A549 (cell line): Measurements from ENCODE around the gene CDCP1. TPM values are rescaled to one million over a fixed set of nuclear protein-coding genes. Genes with fewer than 3 reads are reported as not detected.
"Not testable (repeated sequence)": the region's sequence is repeated elsewhere in the genome, so short reads cannot be mapped to it uniquely, and the experiment has no call there.

Source experiments
- ATAC-seq, 2 experiments: fragments of 200-7000 bp in 1 of 2; fragments of >200 bp in 1 of 2; cut with Nextera tagmentation in 1 of 2; cut with Tn5 transposase in 1 of 2; 3 replicates each; pipeline versions ENCODE4 v1.8.0 to v1.9.1; 2018 to 2020; ENCODE audit warnings: mild to moderate bottlenecking in 1 of 2, moderate library complexity in 1 of 2
- CTCF ChIA-PET: fragments of 300-600 bp; sonication (Branson Sonifier 250); formaldehyde crosslinking; extraction: SDS; loops from one replicate; lab custom pipeline; 2021; ENCODE audit warnings: antibody characterized with exemption, inconsistent platforms; lab: Yijun Ruan, JAX
- POLR2A ChIA-PET: fragments of 350-600 bp; formaldehyde crosslinking; extraction: SDS; loops from one replicate; lab custom pipeline; 2021; ENCODE audit warnings: antibody characterized with exemption, inconsistent platforms; lab: Yijun Ruan, JAX
- DNase-seq, 2 experiments: peaks; one replicate each; pipeline versions ENCODE4 v3.0.0 to v3.0.0-alpha.2; 2011 to 2016; ENCODE audit warnings: low read depth in 1 of 2, low spot score in 1 of 2
- FAIRE-seq: peaks from 2 replicates; lab custom pipeline; 2011; peaks lifted over from hg19 to GRCh38; lab: Jason Lieb, UNC
- H3K27ac ChIP-seq, 2 experiments: fragments of >200 bp; sonication (Bioruptor Twin); formaldehyde crosslinking; 3 replicates each; pipeline ENCODE4 v1.5.1; 2016 to 2017
- H3K4me1 ChIP-seq: fragments of >200 bp; sonication (Bioruptor Twin); formaldehyde crosslinking; 3 replicates; pipeline ENCODE4 v1.6.1; 2016
- H3K4me2 ChIP-seq: fragments of >200 bp; sonication (Bioruptor Twin); formaldehyde crosslinking; 3 replicates; pipeline ENCODE4 v1.6.1; 2016
- H3K4me3 ChIP-seq: fragments of >200 bp; sonication (Bioruptor Twin); formaldehyde crosslinking; 3 replicates; pipeline ENCODE4 v1.5.1; 2016
- H3K9me3 ChIP-seq: fragments of >200 bp; sonication (Bioruptor Twin); formaldehyde crosslinking; 3 replicates; pipeline ENCODE4 v1.6.1; 2016
- BHLHE40 ChIP-seq: IDR thresholded peaks from 2 replicates; pipeline ENCODE4 v1.6.1; 2012; ENCODE audit warnings: low read depth, low read length, inconsistent platforms
- CBX2 ChIP-seq: fragments of 200-600 bp; sonication (generic); IDR thresholded peaks from 2 replicates; pipeline ENCODE4 v1.6.1; 2016; ENCODE audit warnings: low read depth, mild to moderate bottlenecking, borderline replicate concordance
- CBX8 ChIP-seq: fragments of 200-600 bp; sonication (generic); IDR thresholded peaks from 2 replicates; pipeline ENCODE4 v1.6.1; 2016
- CEBPB ChIP-seq, 2 experiments: fragments of >200 bp in 1 of 2; sonication (Bioruptor Twin) in 1 of 2; formaldehyde crosslinking in 1 of 2; IDR thresholded peaks; 2 replicates each; pipeline ENCODE4 v1.6.1; 2012 to 2016
- FOSL2 ChIP-seq, 2 experiments: fragments of 450-650 bp in 1 of 2; fragments of >200 bp in 1 of 2; sonication (Bioruptor Twin) in 1 of 2; formaldehyde crosslinking; IDR thresholded peaks; 2 replicates each; pipeline versions ENCODE4 v1.5.0 to v1.6.1; 2016 to 2020; ENCODE audit warnings: mild to moderate bottlenecking in 1 of 2, moderate library complexity in 1 of 2
- HDAC2 ChIP-seq: fragments of 200-600 bp; sonication (generic); IDR thresholded peaks from 2 replicates; pipeline ENCODE4 v1.6.1; 2016
- HEYL ChIP-seq: fragments of 250-450 bp; sonication (Bioruptor Pico); IDR thresholded peaks from 2 replicates; pipeline ENCODE4 v1.8.0; 2021; ENCODE audit warnings: mild to moderate bottlenecking, moderate library complexity
- JUN ChIP-seq, 2 experiments: fragments of >200 bp; sonication (Bioruptor Twin); formaldehyde crosslinking; IDR thresholded peaks; 2 replicates in 1 of 2; 3 replicates in 1 of 2; pipeline ENCODE4 v1.6.1; 2016 to 2017
- JUNB ChIP-seq: fragments of >200 bp; sonication (Bioruptor Twin); formaldehyde crosslinking; IDR thresholded peaks from 2 replicates; pipeline ENCODE4 v1.6.1; 2016
- POLR2AphosphoS2 ChIP-seq: conservative IDR thresholded peaks from 2 replicates; pipeline ENCODE4 v1.6.1; 2012; ENCODE audit warnings: low read length, improper control_type of control experiment, inconsistent platforms
- SREBF2 ChIP-seq: fragments of 450-650 bp; IDR thresholded peaks from 2 replicates; pipeline ENCODE4 v1.6.1; 2014; ENCODE audit warnings: mild to moderate bottlenecking, moderate library complexity
- ZC3H11A ChIP-seq: fragments of 450-650 bp; IDR thresholded peaks from 2 replicates; pipeline ENCODE4 v1.6.1; 2014; ENCODE audit warnings: antibody characterized with exemption, mild to moderate bottlenecking
- ZFP36 ChIP-seq: fragments of 450-650 bp; IDR thresholded peaks from 2 replicates; pipeline ENCODE4 v1.6.1; 2014; ENCODE audit warnings: borderline replicate concordance; ENCODE audit not compliant: partially characterized antibody
- ZNF302 ChIP-seq: fragments of 250-450 bp; sonication (Bioruptor Pico); IDR thresholded peaks from 2 replicates; pipeline ENCODE4 v1.9.0; 2021; ENCODE audit warnings: inconsistent platforms, mild to moderate bottlenecking, moderate library complexity
- WGBS: methylation state at CpG from one replicate; pipeline ENCODE4 v1.1.6; 2017; ENCODE audit errors: missing lambda C conversion rate; 5-methylcytosine and 5-hydroxymethylcytosine counted together
- polyA plus RNA-seq, 4 experiments: library from polyadenylated mRNA; depleted of rRNA in 3 of 4; stranded (reverse); fragments of >200 nt; fragmentation: RNase III in 1 of 4; extraction: RNeasy Plus Mini Kit Qiagen cat#74134 plus additional on column Dnase treatment in 1 of 4; gene quantifications; 2 replicates in 3 of 4; 3 replicates in 1 of 4; pipeline ENCODE4 v1.2.3, GENCODE V29; 2011 to 2017
- TF ChIP-seq, protein P1 (sequence below): fragments of 250-450 bp; sonication (Bioruptor Pico); IDR thresholded peaks from 2 replicates; pipeline ENCODE4 v1.5.0; 2021; ENCODE audit warnings: mild to moderate bottlenecking, moderate library complexity, borderline replicate concordance
- TF ChIP-seq, protein P2 (sequence below): fragments of >200 bp; sonication (Bioruptor Twin); formaldehyde crosslinking; IDR thresholded peaks from 3 replicates; pipeline ENCODE4 v1.5.1; 2016

CDCP1 gene
- polyA plus RNA-seq, 2 of the 4 experiments (the other 2 are of a cell fraction): 3.0 to 9.9 TPM

DNA sequence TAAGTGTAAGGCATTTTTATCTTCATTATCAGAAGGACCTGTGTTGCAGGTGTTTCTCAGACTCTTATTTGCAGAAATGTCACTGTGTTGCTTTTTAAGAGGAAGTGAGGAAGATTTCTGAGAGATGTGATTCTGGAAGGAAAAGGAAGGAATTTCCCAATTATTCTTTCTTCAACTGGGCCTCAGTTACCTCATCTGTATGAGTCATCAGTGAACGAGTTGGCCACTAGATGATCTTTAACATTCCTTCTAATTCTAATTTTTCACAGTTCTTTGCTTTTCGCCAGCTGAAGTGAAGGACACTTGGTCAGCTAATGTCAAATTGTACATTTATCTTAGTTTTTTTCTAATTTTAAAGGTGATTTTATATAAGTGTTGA lies 91.2 kb downstream of the CDCP1 start:
- TF ChIP-seq JUN (IDR thresholded peaks at IDR 0.05) (0 out of 5 replicates have a peak, but pooled peaks of 1 of the 2 experiments have one; percentile 7), HDAC2 (no peak), FOSL2 (IDR thresholded peaks at IDR 0.05) (peak; percentile 4; the same call in 1 of the 2 replicates), FOSL2 (CRISPR knock-in tag; IDR thresholded peaks at IDR 0.05) (peak; percentile 70), JUNB (0 out of 2 replicates have a peak, but pooled peaks have one; percentile 41)
- TF ChIP-seq, protein P1, sequence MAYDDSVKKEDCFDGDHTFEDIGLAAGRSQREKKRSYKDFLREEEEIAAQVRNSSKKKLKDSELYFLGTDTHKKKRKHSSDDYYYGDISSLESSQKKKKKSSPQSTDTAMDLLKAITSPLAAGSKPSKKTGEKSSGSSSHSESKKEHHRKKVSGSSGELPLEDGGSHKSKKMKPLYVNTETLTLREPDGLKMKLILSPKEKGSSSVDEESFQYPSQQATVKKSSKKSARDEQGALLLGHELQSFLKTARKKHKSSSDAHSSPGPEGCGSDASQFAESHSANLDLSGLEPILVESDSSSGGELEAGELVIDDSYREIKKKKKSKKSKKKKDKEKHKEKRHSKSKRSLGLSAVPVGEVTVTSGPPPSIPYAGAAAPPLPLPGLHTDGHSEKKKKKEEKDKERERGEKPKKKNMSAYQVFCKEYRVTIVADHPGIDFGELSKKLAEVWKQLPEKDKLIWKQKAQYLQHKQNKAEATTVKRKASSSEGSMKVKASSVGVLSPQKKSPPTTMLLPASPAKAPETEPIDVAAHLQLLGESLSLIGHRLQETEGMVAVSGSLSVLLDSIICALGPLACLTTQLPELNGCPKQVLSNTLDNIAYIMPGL (CRISPR knock-in tag): no peak
- Histone ChIP-seq H3K4me1 (peaks cover 20% of the 10 kb centered on the region), H3K9me3 (no peaks in the 10 kb centered on the region), H3K4me2 (peak overlapping the region; percentile 50), H3K27ac (peak overlapping the region; percentile 42 to 62; a peak in 5 of 6 replicates), H3K4me3 (no peak overlapping the region)
- ChIA-PET CTCF (interaction anchor here (0.8 to 3.8 kb wide), 7 partner anchors 9 to 439 kb away, joined by 3 to 19 read pairs (median 4); no protein-coding TSS in a partner anchor), POLR2A (interaction anchor here (0.6 kb wide), 1 partner anchor 293 kb away, joined by 3 read pairs; the partner anchor contains the start of genes KIAA1143 and KIF15)
- 44% methylated on average over 2 of the region's 2 CpGs for WGBS
- ATAC-seq (no peak), DNase-seq (no peak), FAIRE-seq (no peak)

DNA sequence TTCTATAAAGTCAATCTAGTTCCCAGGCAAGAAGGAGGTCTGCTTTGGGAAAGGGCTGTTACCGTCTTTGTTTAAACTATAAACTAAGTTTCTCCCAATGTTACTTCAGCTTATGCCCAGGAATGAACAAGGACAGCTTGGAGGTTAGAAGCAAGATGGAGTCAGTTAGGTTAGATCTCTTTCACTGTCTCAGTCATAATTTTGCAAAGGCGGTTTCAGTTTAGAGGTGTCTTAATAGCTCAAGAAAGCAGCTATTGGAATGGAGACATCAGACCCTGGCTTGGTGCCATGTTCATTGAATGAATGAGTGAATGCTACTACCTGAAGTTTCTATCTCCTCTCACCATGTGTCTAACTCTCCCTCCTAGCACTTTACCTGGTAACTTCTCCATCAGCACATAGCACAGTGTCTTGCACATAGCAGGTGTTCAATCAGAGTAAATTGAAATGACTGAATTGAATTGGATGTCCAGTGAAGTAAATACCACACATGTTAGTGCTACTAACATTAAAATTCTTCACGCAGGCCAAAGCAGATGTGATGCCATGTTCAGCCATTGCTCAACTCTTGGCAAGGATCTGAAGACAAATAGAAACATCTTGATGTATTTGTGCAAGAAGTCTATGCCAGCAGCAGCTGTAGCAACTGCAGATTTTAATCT lies 91.9 kb downstream of the CDCP1 start:
- 71% methylated on average over 3 of the region's 3 CpGs for WGBS
- H3K4me3 ChIP-seq: no peak overlapping the region
- no peaks in the 10 kb centered on the region for H3K9me3 ChIP-seq
- DNase-seq (peak in 1 of 2 experiments; percentile 13), FAIRE-seq (no peak), ATAC-seq (0 out of 6 replicates have a peak, but pooled peaks of 1 of the 2 experiments have one; percentile 34)
- peak overlapping the region; percentile 3 to 36; a peak in 3 of 6 replicates for H3K27ac ChIP-seq
- POLR2A ChIA-PET: no interaction called here
- no peak for TF ChIP-seq HEYL
- peak in 1 of 2 experiments; percentile 32; a peak in 2 of 4 replicates for TF ChIP-seq CEBPB (IDR thresholded peaks at IDR 0.05)
- peak overlapping the region; percentile 50 for H3K4me2 ChIP-seq
- CTCF ChIA-PET: interaction anchor here (2.5 to 3.8 kb wide), 2 partner anchors 13 to 156 kb away, joined by 11 to 19 read pairs; no protein-coding TSS in a partner anchor
- peaks cover 20% of the 10 kb centered on the region for H3K4me1 ChIP-seq

DNA sequence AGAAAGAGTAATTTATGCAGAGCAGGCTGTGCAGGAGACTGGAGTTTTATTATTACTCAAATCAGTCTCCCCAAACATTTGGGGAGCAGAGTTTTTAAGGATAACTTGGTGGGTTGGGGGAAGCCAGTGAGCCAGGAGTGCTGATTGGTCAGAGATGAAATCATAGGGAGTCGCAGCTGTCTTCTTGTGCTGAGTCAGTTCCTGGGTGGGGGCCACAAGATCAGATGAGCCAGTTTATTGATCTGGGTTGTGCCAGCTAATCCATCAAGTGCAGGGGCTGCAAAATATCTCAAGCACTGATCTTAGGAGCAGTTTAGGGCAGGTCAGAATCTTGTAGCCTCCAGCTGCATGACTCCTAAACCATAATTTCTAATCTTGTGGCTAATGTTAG lies 92.4 kb downstream of the CDCP1 start:
- H3K27ac ChIP-seq, ATAC-seq, H3K4me3 ChIP-seq, FAIRE-seq, H3K4me2 ChIP-seq, POLR2A ChIA-PET, H3K9me3 ChIP-seq, DNase-seq: not testable (repeated sequence)
- CTCF ChIA-PET: interaction anchor here (2.5 to 3.8 kb wide), 2 partner anchors 13 to 157 kb away, joined by 11 to 19 read pairs; no protein-coding TSS in a partner anchor
- peaks cover 20% of the 10 kb centered on the region for H3K4me1 ChIP-seq
- 56% methylated on average over 1 of the region's 1 CpG for WGBS

DNA sequence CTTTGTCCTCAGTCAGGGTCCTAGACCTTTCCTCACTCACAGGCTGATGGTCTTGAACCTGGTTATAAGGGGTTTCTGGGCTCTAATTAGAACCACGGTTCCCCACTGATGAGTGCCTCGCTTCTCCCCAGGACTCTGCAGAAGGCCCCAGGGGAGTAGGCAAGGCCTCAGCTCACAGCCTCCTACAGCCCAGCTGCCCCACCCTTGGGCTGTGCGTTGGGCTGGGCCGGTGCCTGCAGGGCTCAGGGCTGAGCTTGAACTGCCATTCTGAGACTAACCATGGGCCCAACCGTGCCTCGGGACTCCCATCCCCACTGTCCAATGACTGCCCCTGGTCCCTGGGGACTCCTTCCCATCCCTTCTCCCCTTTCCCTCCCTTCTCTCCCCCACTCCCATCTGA lies 94.5 kb downstream of the CDCP1 start:
- ATAC-seq (no peak), FAIRE-seq (no peak), DNase-seq (no peak)
- H3K4me2 ChIP-seq: no peak overlapping the region
- TF ChIP-seq BHLHE40: no peak
- H3K9me3 ChIP-seq: no peaks in the 10 kb centered on the region
- no peak overlapping the region for H3K4me3 ChIP-seq
- H3K4me1 ChIP-seq: peaks cover 20% of the 10 kb centered on the region
- POLR2A ChIA-PET: no interaction called here
- no peak overlapping the region for H3K27ac ChIP-seq
- CTCF ChIA-PET: interaction anchor here (0.6 to 16.3 kb wide), 5 partner anchors 8 to 159 kb away, joined by 3 to 339 read pairs (median 3); no protein-coding TSS in a partner anchor
- 100% methylated on average over 2 of the region's 6 CpGs for WGBS

DNA sequence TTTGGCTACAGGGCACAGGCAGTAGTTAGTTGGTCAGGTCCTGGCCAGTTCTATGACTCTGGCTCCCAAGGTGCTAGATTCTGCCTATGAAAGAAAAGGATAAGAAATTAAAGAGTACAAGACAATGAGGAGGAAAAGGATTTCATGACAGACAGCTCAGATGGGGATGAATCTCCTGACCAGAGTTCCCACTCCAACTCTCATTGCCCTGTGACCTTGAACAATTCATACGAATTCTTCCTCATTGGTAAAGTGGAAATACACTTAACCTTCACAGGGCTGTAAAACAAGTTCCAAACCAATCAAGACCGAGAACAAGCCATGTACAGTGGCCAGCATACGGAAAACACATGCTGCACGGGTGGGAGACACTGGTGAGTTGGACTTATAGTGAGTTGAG lies 96.4 kb downstream of the CDCP1 start:
- ChIA-PET CTCF (interaction anchor here (1.0 to 16.3 kb wide), 3 partner anchors 9 to 160 kb away, joined by 3 to 339 read pairs (median 13); no protein-coding TSS in a partner anchor), POLR2A (interaction anchor here (0.6 kb wide), 1 partner anchor 155 kb away, joined by 3 read pairs; no protein-coding TSS in a partner anchor)
- no peaks in the 10 kb centered on the region for H3K9me3 ChIP-seq
- DNase-seq: no peak
- H3K4me3 ChIP-seq: no peak overlapping the region
- no peak for ATAC-seq
- FAIRE-seq: no peak
- no peak overlapping the region for H3K27ac ChIP-seq
- TF ChIP-seq FOSL2 (IDR thresholded peaks at IDR 0.05): no peak
- TF ChIP-seq FOSL2 (CRISPR knock-in tag; IDR thresholded peaks at IDR 0.05): no peak
- TF ChIP-seq ZC3H11A: no peak
- TF ChIP-seq SREBF2: no peak
- TF ChIP-seq, protein P2, sequence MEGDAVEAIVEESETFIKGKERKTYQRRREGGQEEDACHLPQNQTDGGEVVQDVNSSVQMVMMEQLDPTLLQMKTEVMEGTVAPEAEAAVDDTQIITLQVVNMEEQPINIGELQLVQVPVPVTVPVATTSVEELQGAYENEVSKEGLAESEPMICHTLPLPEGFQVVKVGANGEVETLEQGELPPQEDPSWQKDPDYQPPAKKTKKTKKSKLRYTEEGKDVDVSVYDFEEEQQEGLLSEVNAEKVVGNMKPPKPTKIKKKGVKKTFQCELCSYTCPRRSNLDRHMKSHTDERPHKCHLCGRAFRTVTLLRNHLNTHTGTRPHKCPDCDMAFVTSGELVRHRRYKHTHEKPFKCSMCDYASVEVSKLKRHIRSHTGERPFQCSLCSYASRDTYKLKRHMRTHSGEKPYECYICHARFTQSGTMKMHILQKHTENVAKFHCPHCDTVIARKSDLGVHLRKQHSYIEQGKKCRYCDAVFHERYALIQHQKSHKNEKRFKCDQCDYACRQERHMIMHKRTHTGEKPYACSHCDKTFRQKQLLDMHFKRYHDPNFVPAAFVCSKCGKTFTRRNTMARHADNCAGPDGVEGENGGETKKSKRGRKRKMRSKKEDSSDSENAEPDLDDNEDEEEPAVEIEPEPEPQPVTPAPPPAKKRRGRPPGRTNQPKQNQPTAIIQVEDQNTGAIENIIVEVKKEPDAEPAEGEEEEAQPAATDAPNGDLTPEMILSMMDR: no peak
- no peak for TF ChIP-seq POLR2AphosphoS2
- no peak for TF ChIP-seq CBX2
- TF ChIP-seq ZFP36: no peak
- TF ChIP-seq CBX8: no peak
- no peak for TF ChIP-seq ZNF302 (CRISPR knock-in tag)
- H3K4me2 ChIP-seq: no peak overlapping the region
- 59% methylated on average over 4 of the region's 4 CpGs for WGBS
- H3K4me1 ChIP-seq: peaks cover 8% of the 10 kb centered on the region
